Sigmoid colon (tissue), 4 donors: ENCODE measurements around the gene OR2T4.

ENCODE experiments used
- CTCF ChIP-seq, 4 experiments: fragments of 450-650 bp in 3 of 4; fragments of 200-600 bp in 1 of 4; IDR thresholded peaks; one replicate each; pipeline ENCODE4 v1.5.1; 2016 to 2019; ENCODE audit warnings: antibody characterized with exemption in 4 of 4, mild to moderate bottlenecking in 3 of 4, moderate library complexity in 2 of 4
- EP300 ChIP-seq, 4 donors: sonication (generic); formaldehyde crosslinking; IDR thresholded peaks; one replicate each; pipeline ENCODE4 v1.6.1; 2017; ENCODE audit warnings: antibody characterized with exemption in 4 of 4
- POLR2A ChIP-seq, 2 donors: fragments of 450-650 bp; IDR thresholded peaks; one replicate each; pipeline ENCODE4 v1.6.1; 2016; ENCODE audit warnings: antibody characterized with exemption in 2 of 2, mild to moderate bottlenecking in 2 of 2, moderate library complexity in 2 of 2
- POLR2AphosphoS5 ChIP-seq, 4 donors: sonication (generic); formaldehyde crosslinking; IDR thresholded peaks; one replicate each; pipeline ENCODE4 v1.6.1; 2017; ENCODE audit warnings: antibody characterized with exemption in 4 of 4

GRCh38 chr1:248324468-248324867 lies 37.0 kb upstream of the OR2T4 start, which contains the start of gene OR2M7:
- no peak for TF ChIP-seq CTCF (IDR thresholded peaks at IDR 0.05)
- no peak for TF ChIP-seq POLR2A (IDR thresholded peaks at IDR 0.05)
- TF ChIP-seq POLR2AphosphoS5 (IDR thresholded peaks at IDR 0.05), result no peak
- TF ChIP-seq EP300 (IDR thresholded peaks at IDR 0.05), result no peak
